K562 (cell line): Measurements from ENCODE around the gene PSMA7.

ENCODE experiments used
- BRD4 ChIP-seq: fragments of 200-600 bp; sonication (generic); IDR thresholded peaks from 2 replicates; pipeline ENCODE4 v1.6.1; 2017; ENCODE audit warnings: inconsistent platforms
- CREB1 ChIP-seq, 2 experiments: sonication (generic) in 1 of 2; formaldehyde crosslinking in 1 of 2; IDR thresholded peaks; 2 replicates each; pipeline versions ENCODE4 v1.6.1 to v1.8.0; 2012 to 2022; ENCODE audit warnings: inconsistent platforms in 1 of 2, mild to moderate bottlenecking in 1 of 2, missing genetic modification reagents in 1 of 2, moderate library complexity in 1 of 2
- HDGF ChIP-seq: fragments of 450-650 bp; IDR thresholded peaks from 2 replicates; pipeline ENCODE4 v1.6.1; 2016
- HMGN3 ChIP-seq: IDR thresholded peaks from 2 replicates; pipeline ENCODE4 v1.6.1; 2011; ENCODE audit warnings: borderline replicate concordance, low read depth, mild to moderate bottlenecking, mixed read lengths, low read length; ENCODE audit not compliant: insufficient read length; ENCODE audit errors: extremely low read depth
- MAZ ChIP-seq, 2 experiments: fragments of 450-650 bp in 1 of 2; sonication (generic) in 1 of 2; formaldehyde crosslinking; IDR thresholded peaks in 1 of 2; conservative IDR thresholded peaks in 1 of 2; 2 replicates each; pipeline versions ENCODE4 v1.4.0 to v1.5.0; 2020; ENCODE audit warnings: mild to moderate bottlenecking in 1 of 2, missing genetic modification reagents in 1 of 2
- MBD2 ChIP-seq: sonication (generic); IDR thresholded peaks from 2 replicates; pipeline ENCODE4 v1.6.1; 2016; ENCODE audit warnings: low read depth, borderline replicate concordance
- MTA2 ChIP-seq: fragments of 450-650 bp; IDR thresholded peaks from 2 replicates; pipeline ENCODE4 v1.6.1; 2016; ENCODE audit warnings: low read depth
- POLR2A ChIP-seq: fragments of 450-650 bp; conservative IDR thresholded peaks from 2 replicates; pipeline ENCODE4 v1.6.1; 2016
- TAF15 ChIP-seq: fragments of 200-400 bp; formaldehyde crosslinking; IDR thresholded peaks from 2 replicates; pipeline ENCODE4 v1.6.1; 2017; ENCODE audit warnings: mild to moderate bottlenecking, low read depth, low read length, moderate library complexity
- TEAD4 ChIP-seq, 2 experiments: sonication (generic) in 1 of 2; formaldehyde crosslinking in 1 of 2; IDR thresholded peaks; 2 replicates each; pipeline versions ENCODE4 v1.6.1 to v1.8.0; 2012 to 2022; ENCODE audit warnings: borderline replicate concordance in 1 of 2, inconsistent platforms in 1 of 2, low read length in 1 of 2, mild to moderate bottlenecking in 1 of 2, missing genetic modification reagents in 1 of 2
- TRIM28 ChIP-seq: fragments of 450-650 bp; IDR thresholded peaks from 2 replicates; pipeline ENCODE4 v1.6.1; 2017
- TF ChIP-seq, protein P1 (sequence below), 3 experiments: IDR thresholded peaks in 2 of 3; conservative IDR thresholded peaks in 1 of 3; 2 replicates each; pipeline ENCODE4 v1.5.1; 2011 to 2012; ENCODE audit warnings: low read length in 3 of 3, mild to moderate bottlenecking in 3 of 3, control low read depth in 2 of 3, improper control_type of control experiment in 1 of 3, inconsistent platforms in 1 of 3, low read depth in 1 of 3, mixed read lengths in 1 of 3, moderate library complexity in 1 of 3; ENCODE audit not compliant: insufficient read depth in 2 of 3
- TF ChIP-seq, protein P2 (sequence below): sonication (generic); formaldehyde crosslinking; IDR thresholded peaks from 2 replicates; pipeline ENCODE4 v1.8.1; 2023; ENCODE audit warnings: missing genetic modification reagents, mild to moderate bottlenecking, borderline replicate concordance
- TF ChIP-seq, protein P3 (sequence below): sonication (generic); formaldehyde crosslinking; IDR thresholded peaks from 2 replicates; pipeline ENCODE4 v1.5.0; 2020; ENCODE audit warnings: missing genetic modification reagents

DNA sequence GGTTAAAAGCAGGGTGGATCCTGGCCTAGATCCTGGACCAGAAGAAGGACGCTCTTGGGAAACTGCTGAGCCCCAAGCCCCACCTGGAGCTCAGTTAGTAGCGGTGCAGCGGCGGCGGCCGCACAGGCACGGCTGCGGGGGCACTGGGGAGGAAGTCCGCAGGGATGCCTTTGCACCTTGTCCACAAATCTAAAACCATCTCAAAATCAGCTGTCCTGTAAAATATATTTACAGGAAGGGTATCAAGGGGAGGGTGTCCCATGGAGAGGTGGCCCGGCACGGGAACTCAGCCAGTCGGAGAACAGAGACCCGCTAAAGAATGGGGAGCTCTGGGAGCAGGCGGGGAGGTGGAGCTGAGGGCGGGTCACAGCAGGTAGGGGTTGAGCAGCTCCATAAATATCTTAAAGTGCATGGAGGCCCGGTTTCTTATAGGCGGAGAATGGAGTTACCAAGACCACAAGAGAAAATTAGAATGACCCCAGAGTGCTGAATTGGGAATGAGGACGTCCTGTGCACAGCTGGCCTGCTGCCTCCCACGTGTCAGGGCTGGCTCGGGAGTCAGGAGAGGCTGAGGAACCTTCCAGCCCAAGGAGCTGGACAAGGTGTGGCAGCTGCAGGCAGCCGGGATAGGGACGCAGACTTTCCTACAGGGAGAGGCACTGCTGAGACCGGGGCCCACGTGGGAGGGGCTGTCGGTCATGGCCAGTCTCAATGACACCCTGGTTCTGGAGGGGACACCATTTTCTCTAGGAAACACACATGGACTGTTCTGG is 47.6 kb upstream of the PSMA7 start:
- TF ChIP-seq HDGF = no peak
- TF ChIP-seq POLR2A = no peak
- TF ChIP-seq BRD4 = no peak
- no peak for TF ChIP-seq MTA2
- no peak for TF ChIP-seq TEAD4 (IDR thresholded peaks at IDR 0.05; ENCODE audit: low read length)
- TF ChIP-seq TEAD4 (CRISPR knock-in tag; IDR thresholded peaks at IDR 0.05; ENCODE audit: borderline replicate concordance) = no peak
- TF ChIP-seq CREB1 (IDR thresholded peaks at IDR 0.05) = no peak
- TF ChIP-seq CREB1 (CRISPR knock-in tag; IDR thresholded peaks at IDR 0.05) = no peak
- TF ChIP-seq TRIM28 = no peak
- TF ChIP-seq, protein P1, sequence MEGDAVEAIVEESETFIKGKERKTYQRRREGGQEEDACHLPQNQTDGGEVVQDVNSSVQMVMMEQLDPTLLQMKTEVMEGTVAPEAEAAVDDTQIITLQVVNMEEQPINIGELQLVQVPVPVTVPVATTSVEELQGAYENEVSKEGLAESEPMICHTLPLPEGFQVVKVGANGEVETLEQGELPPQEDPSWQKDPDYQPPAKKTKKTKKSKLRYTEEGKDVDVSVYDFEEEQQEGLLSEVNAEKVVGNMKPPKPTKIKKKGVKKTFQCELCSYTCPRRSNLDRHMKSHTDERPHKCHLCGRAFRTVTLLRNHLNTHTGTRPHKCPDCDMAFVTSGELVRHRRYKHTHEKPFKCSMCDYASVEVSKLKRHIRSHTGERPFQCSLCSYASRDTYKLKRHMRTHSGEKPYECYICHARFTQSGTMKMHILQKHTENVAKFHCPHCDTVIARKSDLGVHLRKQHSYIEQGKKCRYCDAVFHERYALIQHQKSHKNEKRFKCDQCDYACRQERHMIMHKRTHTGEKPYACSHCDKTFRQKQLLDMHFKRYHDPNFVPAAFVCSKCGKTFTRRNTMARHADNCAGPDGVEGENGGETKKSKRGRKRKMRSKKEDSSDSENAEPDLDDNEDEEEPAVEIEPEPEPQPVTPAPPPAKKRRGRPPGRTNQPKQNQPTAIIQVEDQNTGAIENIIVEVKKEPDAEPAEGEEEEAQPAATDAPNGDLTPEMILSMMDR (IDR thresholded peaks at IDR 0.05 in 2 of 3, conservative IDR thresholded peaks at IDR 0.05 in 1 of 3; ENCODE audit: insufficient read depth in 2 of 3, low read depth in 1 of 3, low read length in 3 of 3) = no peak
- no peak for TF ChIP-seq HMGN3
- TF ChIP-seq, protein P2, sequence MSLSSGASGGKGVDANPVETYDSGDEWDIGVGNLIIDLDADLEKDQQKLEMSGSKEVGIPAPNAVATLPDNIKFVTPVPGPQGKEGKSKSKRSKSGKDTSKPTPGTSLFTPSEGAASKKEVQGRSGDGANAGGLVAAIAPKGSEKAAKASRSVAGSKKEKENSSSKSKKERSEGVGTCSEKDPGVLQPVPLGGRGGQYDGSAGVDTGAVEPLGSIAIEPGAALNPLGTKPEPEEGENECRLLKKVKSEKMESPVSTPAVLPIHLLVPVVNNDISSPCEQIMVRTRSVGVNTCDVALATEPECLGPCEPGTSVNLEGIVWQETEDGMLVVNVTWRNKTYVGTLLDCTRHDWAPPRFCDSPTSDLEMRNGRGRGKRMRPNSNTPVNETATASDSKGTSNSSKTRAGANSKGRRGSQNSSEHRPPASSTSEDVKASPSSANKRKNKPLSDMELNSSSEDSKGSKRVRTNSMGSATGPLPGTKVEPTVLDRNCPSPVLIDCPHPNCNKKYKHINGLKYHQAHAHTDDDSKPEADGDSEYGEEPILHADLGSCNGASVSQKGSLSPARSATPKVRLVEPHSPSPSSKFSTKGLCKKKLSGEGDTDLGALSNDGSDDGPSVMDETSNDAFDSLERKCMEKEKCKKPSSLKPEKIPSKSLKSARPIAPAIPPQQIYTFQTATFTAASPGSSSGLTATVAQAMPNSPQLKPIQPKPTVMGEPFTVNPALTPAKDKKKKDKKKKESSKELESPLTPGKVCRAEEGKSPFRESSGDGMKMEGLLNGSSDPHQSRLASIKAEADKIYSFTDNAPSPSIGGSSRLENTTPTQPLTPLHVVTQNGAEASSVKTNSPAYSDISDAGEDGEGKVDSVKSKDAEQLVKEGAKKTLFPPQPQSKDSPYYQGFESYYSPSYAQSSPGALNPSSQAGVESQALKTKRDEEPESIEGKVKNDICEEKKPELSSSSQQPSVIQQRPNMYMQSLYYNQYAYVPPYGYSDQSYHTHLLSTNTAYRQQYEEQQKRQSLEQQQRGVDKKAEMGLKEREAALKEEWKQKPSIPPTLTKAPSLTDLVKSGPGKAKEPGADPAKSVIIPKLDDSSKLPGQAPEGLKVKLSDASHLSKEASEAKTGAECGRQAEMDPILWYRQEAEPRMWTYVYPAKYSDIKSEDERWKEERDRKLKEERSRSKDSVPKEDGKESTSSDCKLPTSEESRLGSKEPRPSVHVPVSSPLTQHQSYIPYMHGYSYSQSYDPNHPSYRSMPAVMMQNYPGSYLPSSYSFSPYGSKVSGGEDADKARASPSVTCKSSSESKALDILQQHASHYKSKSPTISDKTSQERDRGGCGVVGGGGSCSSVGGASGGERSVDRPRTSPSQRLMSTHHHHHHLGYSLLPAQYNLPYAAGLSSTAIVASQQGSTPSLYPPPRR (CRISPR knock-in tag) = no peak
- TF ChIP-seq, protein P3, sequence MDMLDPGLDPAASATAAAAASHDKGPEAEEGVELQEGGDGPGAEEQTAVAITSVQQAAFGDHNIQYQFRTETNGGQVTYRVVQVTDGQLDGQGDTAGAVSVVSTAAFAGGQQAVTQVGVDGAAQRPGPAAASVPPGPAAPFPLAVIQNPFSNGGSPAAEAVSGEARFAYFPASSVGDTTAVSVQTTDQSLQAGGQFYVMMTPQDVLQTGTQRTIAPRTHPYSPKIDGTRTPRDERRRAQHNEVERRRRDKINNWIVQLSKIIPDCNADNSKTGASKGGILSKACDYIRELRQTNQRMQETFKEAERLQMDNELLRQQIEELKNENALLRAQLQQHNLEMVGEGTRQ (CRISPR knock-in tag) = no peak
- no peak for TF ChIP-seq MBD2
- TF ChIP-seq TAF15 = no peak
- TF ChIP-seq MAZ (CRISPR knock-in tag; conservative IDR thresholded peaks at IDR 0.05 in 1 of 2, IDR thresholded peaks at IDR 0.05 in 1 of 2) = no peak
